ENCODE results near the gene TNFRSF19. TPM values are rescaled to one million over a fixed set of nuclear protein-coding genes. Genes with fewer than 3 reads are reported as not detected.

Gene TNFRSF19
- total and polyA plus RNA-seq, 10 of the 15 experiments (the other 5 are each of a cell fraction or from before 2014, with no cell fraction given): 16.4 to 46.2 (median 35.4) TPM

GRCh38 chr13:23674795-23675640 lies 104.8 kb downstream of the TNFRSF19 start:
- no peaks in the 10 kb centered on the region for H3K79me2 ChIP-seq (ENCODE audit: control insufficient read depth, insufficient read depth, low read length)
- TF ChIP-seq CHD2 (IDR thresholded peaks at IDR 0.05; ENCODE audit: borderline replicate concordance, low read depth, low read length) (no peak), ZBTB11 (CRISPR knock-in tag; IDR thresholded peaks at IDR 0.05) (no peak), BMI1 (IDR thresholded peaks at IDR 0.05; ENCODE audit: borderline replicate concordance) (no peak), ESRRA (IDR thresholded peaks at IDR 0.05; ENCODE audit: low read length) (no peak), HSF1 (IDR thresholded peaks at IDR 0.05; ENCODE audit: low read depth, low read length) (no peak), MTA2 (IDR thresholded peaks at IDR 0.05; ENCODE audit: low read depth) (no peak), HDAC2 (IDR thresholded peaks at IDR 0.05) (no peak), PAX5 (IDR thresholded peaks at IDR 0.05; ENCODE audit: borderline replicate concordance, low read depth, low read length) (no peak), RUNX3 (IDR thresholded peaks at IDR 0.05; ENCODE audit: low read length) (peak; percentile 17; the same call in 1 of the 2 replicates), CREB1 (IDR thresholded peaks at IDR 0.05; ENCODE audit: low read depth) (peak; percentile 86), MYC (IDR thresholded peaks at IDR 0.05; ENCODE audit: insufficient read depth, insufficient read length, insufficient replicate concordance, low read length, severe bottlenecking) (no peak), NR2F1 (conservative IDR thresholded peaks at IDR 0.05) (no peak), ATF7 (IDR thresholded peaks at IDR 0.05; ENCODE audit: low read depth) (no peak), SP1 (IDR thresholded peaks at IDR 0.05; ENCODE audit: low read depth, low read length) (no peak), PKNOX1 (IDR thresholded peaks at IDR 0.05) (no peak), ZNF384 (IDR thresholded peaks at IDR 0.05; ENCODE audit: borderline replicate concordance, low read depth, low read length) (no peak), IKZF1 (conservative IDR thresholded peaks at IDR 0.05) (no peak), SIN3A (IDR thresholded peaks at IDR 0.05; ENCODE audit: low read depth, low read length) (no peak), ZNF207 (IDR thresholded peaks at IDR 0.05; ENCODE audit: borderline replicate concordance) (no peak), GATAD2B (conservative IDR thresholded peaks at IDR 0.05; ENCODE audit: low read depth) (no peak)

More at GRCh38 chr13:23674795-23675640, 104.8 kb downstream of the TNFRSF19 start:
- Histone ChIP-seq H3K9ac (ENCODE audit: control insufficient read depth, insufficient read depth, low read length) (no peak overlapping the region), H3K4me2 (ENCODE audit: control insufficient read depth, insufficient read depth) (no peak overlapping the region), H3K4me1 (ENCODE audit: control insufficient read depth, insufficient read depth, low read length) (peaks cover 4% of the 10 kb centered on the region; the same call in 1 of the 2 replicates), H3K36me3 (ENCODE audit: control insufficient read depth in 2 of 2, insufficient read depth in 2 of 2, low read length in 1 of 2) (peaks cover 0 to 10% of the 10 kb centered on the region in 2 experiments; a peak in 1 of 4 replicates), H3K4me3 (no peak overlapping the region), H4K20me1 (ENCODE audit: control insufficient read depth, insufficient read depth) (no peaks in the 10 kb centered on the region), H3K9me3 (replicated peaks; ENCODE audit: control insufficient read depth, insufficient read depth, low read length) (no peaks in the 10 kb centered on the region; the same call in 2 of the 3 replicates), H3K27ac (ENCODE audit: control insufficient read depth, insufficient read depth) (no peak overlapping the region), H3K27me3 (replicated peaks in 1 of 2; ENCODE audit: control insufficient read depth in 2 of 2, insufficient read depth in 2 of 2, low read length in 1 of 2) (no peaks in the 10 kb centered on the region), H2AFZ (ENCODE audit: control insufficient read depth, low read depth, low read length) (no peak overlapping the region)
- ChIA-PET POLR2A (no interaction called here), CTCF (interaction anchor here (2.0 kb wide), 1 partner anchor 14 kb away, joined by 6 read pairs; no protein-coding TSS in a partner anchor), SMC1A (ENCODE audit: uncharacterized antibody, unreplicated experiment) (no interaction called here), RAD21 (ENCODE audit: unreplicated experiment) (no interaction called here)
- BruUV-seq (replicated peaks): no TSS peak
- no peak for DNase-seq (ENCODE audit: low read depth, low spot score)
- intact Hi-C loops (cut with micrococcal nuclease; ENCODE audit: unreplicated experiment): no loop called here
- in situ Hi-C loops (cut with MboI): no loop called here
- peak; percentile 54 for ATAC-seq
- 59% methylated on average over 5 of the region's 5 CpGs for WGBS (ENCODE audit: insufficient coverage, insufficient replicate concordance, low lambda C conversion rate, missing lambda C conversion rate)
- no peak for FAIRE-seq

All from GM12878 (cell line).